MV-4-11 (cell line): ENCODE measurements around the gene RBPMS2.
A peak's percentile ranks its signal among the peaks of the same experiment; 100 is the strongest.

Source experiments
- DNase-seq: peaks from one replicate; lab custom pipeline; 2025; lab: John Stamatoyannopoulos, UW

Gene RBPMS2

DNA sequence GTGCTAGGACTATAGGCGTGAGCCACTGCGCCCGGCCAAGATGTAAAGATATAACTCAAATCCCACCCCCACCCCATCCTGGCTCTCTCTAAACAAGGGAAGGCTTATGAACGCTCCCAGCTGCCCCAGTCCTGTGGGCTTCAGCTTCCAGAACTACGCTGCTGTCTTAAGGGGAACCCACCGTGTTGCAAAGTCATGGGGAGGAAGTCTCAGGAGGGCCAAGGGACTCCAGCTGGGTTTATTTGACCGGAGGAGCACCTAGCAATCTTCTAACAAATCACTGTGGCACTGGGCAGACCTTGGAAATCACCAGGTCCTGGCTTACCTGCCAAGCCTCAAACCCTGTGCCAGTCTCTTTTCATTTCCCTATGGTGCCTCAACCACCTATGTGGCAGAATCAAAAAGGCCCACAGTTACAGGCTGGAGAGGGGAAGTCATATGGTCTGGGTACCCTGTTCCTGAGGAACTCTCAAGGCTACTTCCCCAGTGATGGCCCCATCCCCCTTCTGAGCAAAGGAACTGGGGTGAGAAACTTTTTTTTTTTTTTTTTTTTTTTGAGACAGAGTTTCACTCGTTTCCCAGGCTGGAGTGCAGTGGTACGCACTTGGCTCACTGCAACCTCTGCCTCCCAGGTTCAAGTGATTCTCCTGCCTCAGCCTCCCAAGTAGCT is 83.4 kb downstream of the RBPMS2 start:
- DNase-seq, result peak; percentile 47

GRCh38 chr15:64690578-64691296 is 84.7 kb downstream of the RBPMS2 start:
- DNase-seq, result no peak

- DNase-seq, result no peak
Measured at GRCh38 chr15:64690008-64690407, 85.4 kb downstream of the RBPMS2 start.
